OCI-M2 (cell line): ENCODE data around the gene UROS.

Source experiments
- DNase-seq: peaks from one replicate; lab custom pipeline; 2025; ENCODE audit not compliant: unreplicated experiment; lab: John Stamatoyannopoulos, UW

UROS gene

DNA sequence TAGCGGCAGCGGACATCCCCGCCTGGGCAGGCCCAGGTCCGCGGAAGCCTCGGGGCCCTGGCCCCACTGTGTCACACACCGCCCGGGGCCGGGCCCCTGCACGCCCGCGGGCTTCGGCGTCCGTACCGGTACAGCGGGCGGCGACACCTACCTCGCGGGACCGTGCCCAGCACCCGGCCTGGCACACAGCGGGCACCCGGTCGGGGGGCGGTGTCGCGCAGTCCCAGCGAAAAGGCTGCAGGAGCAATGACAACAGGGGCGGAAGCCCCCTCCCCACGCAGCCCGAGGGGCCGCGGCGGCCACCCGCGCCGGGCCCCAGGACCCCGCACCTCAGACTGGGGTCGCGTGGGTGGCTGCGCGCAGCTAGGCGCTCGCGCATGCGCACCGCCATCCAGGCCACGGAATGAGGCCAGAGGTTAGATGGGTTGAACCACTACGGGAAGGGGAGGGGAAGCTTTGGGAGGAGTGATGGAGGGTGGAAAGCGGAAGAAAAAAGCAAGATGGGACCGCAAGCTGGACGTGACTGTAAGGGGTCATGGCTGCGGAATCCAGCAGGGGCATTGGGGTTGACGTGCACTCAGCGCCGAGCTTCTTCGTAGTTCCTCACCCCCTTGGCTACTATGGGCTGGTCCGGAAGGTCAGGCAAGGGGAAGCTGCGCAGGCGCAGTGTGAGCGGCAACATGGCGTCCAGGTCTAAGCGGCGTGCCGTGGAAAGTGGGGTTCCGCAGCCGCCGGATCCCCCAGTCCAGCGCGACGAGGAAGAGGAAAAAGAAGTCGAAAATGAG lies at the start of gene UROS, which contains the start of gene BCCIP:
Gene UROS (minus strand): TSS at position 381 of the 785 bp plus-strand sequence. CDS start 6,759 bp downstream, outside the sequence.
Gene BCCIP (plus strand): TSS at position 669 of the 785 bp plus-strand sequence. CDS start 12 bp downstream, at position 681.
- peak; percentile 68 for DNase-seq

DNA sequence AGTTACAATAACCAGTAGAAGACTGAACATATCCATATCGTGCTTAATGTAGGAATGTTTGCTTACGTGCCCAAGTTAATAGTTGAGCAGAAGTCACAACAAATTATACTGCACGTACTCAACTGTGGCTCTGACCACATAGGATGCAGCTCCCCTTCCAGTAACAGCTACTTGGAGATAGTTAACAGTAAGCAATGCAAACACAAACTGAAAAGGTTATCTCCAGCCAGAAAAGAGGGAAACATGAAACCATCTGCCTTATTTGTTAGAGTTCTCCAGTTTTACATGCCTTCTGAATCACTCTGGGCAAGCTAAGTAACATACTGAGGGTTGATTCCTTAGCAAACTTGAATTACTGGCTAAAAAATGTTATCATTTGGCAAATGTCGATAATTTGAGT lies 48.3 kb upstream of the UROS start:
- DNase-seq, result no peak

DNA sequence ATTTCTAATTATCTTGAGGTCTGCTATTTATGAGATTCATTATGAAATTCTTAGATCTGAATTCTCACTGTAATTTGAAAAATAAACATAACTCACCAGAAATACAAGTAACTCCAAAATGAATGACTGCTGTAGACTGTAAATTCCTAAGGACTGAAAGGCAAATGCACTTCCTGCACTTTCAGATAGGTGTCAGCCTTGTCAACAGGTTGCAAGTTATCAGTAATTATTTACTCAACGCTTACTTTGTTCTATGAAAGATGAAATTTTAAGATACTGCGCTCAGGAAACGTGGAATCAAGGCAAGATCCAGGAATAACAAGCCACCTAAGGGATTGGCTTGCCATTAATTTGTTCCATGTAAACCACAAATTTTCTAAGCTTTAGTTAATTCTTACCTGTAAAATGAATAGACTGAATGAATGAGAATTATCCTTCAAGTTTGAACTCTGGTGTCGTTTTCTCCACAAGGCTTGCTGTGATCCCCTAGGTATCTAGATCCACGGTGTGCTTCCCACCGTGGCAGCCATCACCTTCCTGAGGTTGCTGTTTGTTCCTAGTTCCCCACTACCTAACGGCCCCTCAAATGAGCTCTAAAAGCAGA lies 45.4 kb upstream of the UROS start:
- DNase-seq, result no peak

DNA sequence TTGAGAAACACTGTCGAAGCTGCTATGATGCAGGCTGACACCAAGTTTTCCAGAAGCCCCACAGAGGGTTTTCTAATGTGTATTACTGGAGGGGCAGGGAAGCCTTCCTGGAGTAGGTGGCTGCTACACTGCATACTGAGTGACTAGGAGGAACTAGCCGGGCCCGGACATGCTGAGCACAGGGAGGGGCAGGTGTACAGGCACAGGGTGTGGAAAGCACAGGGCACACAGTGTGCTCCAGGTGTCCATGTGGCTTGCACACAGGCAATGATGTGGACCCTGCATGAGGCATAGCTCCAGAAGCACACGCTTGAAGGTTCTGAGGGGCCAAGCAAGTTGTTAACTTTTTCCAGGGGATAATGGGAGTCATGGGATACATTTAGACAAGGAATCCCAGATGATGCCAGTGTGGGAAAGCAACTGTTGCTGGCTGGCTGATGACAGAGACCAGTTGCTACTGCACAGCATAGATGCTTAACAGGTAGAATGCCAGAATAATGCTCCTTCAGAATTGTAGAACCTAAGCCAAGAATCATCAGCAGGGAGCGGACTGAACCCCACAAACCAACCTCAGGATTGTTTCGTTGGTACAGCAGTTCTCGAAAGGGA lies 43.5 kb upstream of the UROS start:
- DNase-seq, result no peak

DNA sequence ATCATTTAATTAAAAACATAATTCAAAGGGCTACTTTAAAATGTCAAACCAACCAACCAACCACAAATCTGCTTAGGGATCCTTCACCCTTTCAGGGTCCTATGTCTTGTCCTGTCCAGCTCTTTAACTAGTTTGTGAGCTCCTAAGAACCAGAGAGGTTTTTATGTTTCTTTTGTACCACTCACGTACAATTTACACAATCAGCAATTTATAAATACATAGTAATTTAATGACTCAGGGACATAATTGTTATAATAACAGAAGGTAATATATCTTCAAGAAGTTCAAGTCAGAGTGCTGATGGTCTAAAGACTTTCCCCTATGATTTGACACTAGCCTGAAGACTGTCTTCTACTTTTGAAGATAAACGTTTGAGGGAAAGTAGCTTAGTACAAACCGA lies 42.1 kb upstream of the UROS start:
- DNase-seq, result no peak

DNA sequence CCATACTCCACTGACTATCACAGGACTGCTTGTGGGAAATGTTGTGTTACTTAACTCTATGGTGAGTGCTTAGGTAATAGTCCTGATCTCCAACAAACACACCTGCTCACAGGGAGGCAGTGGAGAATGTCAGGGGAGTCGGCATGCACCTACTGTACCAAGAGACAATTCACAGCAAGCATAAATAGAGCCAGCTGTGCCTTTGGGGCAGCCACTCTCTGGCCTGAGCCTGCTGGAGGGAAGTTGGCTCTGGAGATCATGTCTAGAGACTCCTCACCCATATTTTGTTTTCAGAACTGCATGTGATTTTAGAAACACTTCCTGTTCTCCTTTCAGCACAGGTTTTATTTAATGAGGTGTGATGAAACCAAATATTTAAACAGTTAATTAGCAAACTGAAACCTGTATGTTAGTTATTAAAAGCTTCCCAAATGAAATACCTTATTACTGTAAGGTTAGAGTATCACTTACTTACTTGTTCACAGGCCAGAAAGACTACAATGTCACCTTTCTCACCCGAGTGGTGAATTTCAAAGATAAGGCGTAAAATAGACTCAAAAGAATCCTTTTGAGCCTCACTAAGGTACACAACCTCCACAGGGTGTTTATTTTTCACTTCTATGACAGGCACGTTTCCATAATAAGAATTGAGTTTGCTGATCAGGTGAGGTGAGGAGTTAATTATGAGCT lies 36.2 kb upstream of the UROS start:
- no peak for DNase-seq

DNA sequence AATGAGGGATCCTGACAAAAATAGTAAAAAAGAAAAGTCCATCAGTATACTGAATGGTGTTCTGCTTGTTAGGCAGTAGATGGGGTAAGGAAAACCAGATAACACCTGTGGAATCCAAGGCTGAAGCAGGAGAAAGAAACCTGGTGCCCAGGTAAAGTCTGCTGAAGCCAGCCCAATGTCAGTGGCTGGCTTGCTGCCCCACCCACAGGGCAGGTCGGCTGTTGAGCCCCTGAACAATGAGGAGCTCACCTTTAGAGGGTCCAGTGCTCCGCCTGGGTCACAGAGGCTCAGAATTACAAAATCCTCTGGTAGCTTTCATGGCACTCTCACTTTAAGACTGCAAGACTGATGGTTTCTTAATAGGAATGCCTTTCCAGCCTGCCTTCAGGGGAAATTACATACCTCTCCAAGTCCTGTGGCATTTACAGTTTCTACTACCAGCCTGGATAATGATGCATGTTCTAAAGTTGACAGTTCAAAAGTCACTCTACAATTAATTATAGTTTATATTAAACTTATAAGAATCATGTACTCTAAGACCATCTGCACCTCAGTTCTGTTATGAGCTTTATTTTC lies 34.2 kb upstream of the UROS start:
- no peak for DNase-seq

DNA sequence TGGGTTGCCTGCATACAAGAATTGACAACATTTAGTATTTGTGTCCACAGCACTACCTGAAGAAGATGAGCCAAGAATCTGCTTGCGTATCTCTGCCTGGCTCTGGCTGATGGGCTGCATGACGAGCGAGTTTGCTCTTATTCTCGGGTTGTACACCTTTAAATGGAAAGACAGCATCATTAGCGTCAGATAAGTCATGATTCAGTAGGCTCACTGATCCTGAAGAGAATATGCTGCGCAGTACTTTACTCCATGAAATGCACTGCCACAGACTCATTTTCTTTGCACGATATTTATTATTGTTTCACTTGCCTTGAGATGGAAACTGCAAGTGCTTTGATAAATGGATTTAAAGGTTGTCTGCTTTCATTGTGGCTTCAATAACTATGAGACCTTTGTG lies 29.4 kb upstream of the UROS start:
- DNase-seq, result no peak

DNA sequence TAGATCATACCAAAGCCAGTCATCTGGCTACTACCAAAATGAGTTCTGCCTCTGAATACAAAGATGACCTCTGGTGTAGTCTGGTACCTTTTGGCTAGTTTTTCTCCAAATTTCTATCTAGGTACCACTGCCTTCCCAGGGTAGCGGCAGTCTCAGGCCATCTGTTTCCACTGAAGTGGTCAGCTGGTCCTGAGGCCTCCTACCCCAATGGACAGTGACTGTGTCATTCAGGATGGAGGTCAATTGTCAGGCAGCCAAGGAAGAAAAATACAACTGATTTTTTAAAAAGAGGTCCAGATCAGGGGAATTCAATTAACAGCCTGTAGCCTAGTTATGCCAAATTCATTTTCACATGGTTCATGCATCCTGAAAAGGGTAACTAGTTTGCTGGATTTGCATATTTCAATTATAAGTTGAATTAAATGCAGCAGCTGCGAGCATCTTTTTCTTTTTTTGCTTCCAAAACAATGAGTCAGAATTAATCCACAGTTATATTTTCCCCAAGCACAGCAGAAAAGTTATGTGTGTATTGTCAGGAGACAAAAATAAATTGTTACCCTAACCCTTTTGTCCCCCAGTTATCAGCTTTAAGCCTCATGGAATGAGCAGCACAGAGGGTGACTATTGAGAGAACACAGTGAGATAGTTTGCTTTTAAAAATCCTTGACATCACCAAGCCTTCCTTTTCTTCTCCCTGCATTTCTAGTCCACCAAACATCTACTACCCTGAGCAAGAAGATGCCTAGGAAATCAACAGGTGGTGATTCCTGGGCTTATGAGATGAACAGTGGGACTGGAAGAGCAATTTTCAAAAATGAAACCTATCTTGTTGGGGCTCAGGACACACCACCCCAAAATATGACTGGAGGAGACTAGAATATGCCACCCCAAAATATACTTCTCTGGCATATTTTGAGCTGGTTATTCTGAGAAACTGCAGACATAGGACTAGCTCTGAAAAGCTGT lies 28.0 kb upstream of the UROS start:
- DNase-seq, result no peak

DNA sequence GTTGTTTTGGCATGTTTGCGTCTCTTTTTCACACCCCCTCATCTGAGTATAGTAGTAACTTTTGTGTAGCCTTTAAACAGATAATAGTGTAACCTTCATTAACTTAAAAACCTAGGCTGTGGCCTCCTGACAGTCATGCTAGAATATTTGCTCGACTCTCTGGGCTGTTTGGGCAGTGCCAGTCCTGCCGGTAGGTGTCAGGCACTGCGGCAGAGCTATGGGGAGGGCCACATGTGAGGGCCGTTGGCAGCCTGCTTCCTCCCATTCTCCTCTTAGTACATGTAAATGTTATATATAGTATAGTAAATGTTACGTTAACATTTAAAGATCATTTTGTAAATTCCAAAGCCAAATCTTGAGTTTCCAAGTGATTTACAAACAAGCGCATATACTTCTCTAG lies 26.4 kb upstream of the UROS start:
- no peak for DNase-seq

DNA sequence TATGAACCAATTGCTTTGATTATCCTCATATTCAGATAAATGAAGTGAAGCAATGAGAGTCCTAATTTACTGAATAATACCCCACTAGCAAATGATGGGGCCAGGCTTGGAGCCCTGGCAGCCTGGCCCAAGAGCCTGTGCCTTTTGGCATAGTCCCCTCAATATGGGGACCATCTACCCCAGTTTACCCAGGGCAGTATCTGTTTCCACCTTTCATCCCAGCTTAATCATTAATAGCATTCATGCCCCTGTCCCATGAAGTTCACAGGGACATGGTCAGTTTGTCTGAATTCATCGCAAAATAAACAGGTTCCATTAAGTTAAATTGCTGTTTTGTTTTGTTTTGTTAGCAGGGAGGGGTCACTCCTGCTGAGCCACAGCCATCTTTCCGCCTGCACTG lies 25.8 kb upstream of the UROS start:
- DNase-seq, result no peak

DNA sequence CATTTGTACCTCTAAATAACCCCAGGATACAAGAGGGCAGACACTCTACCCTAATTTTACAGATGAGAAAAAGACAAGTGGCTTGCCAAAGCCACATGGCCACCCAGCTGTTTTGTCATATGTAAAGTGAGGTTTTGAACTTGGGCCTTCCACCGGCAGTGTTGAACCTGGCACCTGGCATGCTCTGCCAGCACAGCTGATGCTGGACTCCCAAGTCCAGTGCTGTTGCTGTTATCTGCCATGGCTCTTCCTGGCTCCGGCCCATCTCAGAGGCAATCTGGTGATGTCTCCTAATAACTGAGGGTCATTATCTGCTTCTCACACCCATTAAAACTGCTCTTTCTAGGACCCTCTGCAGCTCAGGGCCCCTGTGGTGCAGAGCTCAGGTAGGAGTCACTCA lies 25.3 kb upstream of the UROS start:
- no peak for DNase-seq

DNA sequence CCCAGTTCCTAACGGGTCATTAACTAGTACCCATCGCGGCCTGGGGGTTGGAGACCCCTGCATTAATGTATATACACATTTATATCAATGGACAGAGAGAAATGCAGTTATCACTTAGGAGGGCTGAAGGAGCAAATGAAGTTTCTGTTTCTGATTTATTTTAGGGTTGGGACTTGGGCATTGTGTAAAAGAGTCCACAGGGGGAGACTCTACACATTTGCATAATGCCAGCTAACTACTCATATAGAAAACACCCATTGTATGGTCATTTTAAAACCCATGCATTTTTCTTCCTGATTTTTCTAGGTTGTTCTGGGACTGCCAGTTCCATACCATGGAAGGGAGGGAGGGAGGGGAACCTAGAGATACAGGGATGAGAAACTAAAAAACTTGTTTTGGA lies 23.8 kb upstream of the UROS start:
- DNase-seq, result no peak

DNA sequence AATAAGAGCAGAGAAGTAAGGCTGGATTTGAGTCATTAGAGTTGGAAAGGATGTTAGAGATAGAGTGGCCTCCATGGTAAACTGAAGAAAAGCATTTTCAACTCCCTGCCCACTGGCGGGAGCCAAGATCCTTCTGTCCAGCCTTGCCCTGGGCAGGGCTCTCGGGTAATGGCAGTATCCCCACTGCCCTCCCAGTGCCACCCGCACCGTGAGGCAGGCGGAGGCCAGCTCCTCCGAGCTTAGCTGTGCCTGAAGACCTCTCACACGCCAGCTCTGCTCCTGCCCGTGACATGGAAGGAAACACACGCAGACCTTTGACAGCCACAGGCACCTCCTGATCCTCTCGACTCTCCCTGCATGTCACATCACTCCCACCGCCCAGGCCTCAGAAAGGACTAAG lies 22.6 kb upstream of the UROS start:
- no peak for DNase-seq

DNA sequence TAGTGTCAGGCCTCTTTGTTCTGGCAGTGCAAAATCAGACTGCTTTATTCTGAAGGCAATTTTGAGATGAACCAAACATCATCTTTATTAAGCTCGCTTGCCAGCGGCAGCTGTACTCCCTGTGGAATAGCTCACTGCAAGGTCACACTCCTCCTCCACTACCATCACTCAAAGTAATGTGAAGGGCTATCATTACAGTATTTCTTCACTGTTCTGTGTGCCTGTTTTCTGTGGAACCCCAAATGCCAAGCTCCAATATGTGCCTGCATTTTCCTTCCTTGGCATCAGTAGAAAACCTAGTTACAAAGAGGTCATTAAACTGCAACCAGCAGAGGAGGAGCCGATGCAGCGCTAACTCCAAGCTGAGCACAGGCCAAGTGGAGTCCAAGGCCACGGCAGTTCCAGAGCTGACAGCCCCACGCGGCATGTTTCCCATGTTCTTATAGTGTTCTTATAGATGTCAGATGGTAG lies 21.7 kb upstream of the UROS start:
- no peak for DNase-seq

DNA sequence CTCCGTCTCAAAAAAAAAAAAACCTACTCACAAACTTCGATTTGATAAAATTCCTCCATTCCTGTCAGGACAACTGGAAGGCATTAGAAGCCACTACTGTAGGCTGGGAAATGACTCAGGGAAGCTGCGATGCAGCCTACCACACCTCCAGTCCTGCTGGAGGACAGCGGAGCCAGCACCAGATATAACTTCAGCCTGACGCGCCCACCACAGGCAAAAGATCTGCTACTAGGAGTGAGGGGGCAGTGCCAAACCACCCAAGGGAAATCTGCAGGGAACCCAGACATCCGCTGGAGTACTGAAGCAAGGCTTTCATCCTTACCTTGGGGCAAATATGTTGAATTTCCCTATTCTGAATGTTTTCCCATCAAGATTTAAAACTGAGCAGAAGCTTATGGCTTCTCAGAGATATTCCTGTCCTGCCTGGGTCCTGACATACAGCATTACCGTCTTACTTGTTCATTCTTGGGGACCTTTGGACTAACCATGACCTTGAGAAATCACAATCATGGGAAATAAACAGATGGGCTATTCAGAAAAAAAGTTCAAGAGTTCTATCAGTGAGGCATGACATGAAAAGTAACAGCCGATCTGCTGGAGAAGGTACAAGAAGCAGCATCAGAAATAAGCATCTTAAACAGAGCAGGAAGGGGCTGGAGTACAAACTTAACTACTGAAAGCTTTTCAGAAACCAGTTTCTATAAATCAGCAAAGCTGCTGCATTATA lies 20.7 kb upstream of the UROS start:
- no peak for DNase-seq

DNA sequence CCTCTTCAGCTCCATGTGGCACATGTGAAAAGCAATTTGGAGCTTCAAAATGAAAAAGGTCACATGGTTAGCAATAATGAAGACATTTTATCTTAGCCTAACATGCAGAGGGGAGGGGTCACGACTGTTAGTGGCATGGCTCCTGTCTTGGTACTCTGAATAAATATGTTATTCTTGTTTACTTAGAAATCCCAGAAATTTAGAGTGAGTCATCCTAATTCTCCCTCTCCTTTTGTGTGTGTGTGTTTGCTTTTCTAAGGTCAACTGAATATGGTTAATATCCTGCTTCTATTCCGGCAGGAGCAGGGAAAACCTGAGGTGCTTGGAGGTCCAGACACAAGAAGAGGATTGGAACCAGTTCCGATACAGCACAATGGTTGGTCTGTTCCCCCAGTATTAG lies 17.9 kb upstream of the UROS start:
- no peak for DNase-seq

DNA sequence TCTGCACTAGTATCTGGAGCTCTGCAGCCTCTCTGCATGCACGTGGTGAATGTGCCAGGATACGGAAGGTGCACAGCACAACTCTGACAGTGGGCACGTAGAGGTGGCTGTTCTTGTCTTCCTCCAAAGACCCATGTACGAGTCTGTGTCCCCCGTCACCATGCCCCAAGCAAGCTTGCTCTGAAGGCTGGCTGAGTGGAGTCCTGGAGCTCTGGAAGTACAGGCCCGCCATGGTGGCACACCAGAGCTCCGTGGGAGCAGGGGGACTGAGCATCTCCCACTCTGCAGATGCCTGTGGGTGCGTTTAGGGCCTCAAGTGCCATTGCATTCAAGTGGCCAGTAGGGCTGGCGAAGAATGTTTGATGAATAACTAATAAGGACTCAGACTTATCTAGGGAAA lies 17.3 kb upstream of the UROS start:
- no peak for DNase-seq

DNA sequence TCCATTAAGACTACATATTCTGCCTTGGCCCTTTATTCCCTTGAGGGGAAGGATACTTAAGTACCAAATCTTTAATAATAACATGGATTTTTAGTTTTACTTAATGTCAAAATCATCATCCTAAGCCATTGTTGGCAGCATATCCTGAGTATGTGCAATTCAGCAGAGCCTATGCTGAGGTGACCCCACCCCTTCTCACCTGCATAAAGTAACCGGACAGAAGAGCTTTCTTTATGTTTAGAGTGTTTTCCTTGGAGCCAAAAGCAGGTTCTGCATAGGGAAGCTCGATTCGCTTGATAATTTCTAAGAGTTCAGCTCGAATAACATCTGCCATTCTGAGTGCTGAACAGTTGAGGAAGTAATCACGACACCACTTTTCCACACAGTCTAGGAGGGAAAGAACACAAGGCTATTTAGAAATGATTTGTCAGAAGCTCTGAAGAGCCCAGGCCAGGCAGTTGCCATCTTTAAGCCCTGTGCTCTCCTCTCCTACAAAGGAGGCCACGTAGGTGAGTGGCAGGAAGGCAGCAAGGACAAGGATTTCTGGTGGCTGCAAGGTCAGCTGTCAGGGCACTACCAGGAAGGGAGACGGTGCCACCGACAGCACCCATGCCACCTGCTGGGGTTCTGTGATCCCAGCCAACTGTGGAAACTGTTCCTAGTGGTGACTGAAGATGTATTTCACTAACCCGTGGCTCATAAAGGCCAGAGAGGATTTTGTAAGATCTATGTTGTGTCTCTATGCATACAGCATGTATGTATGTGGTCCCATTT lies 15.9 kb upstream of the UROS start:
- DNase-seq, result no peak
